ENCODE measurements around the gene CEP131.

The CEP131 gene

GRCh38 chr17:81239714-81240555 is 17.2 kb upstream of the CEP131 start:
- no peaks in the 10 kb centered on the region for H3K9me3 Mint-ChIP-seq
- H3K4me1 Mint-ChIP-seq: peaks cover 19% of the 10 kb centered on the region
- H3K27ac Mint-ChIP-seq: peak overlapping the region; percentile 68 to 86 (median 84)
- peak overlapping the region; percentile 91 to 95 (median 95) for H3K4me3 Mint-ChIP-seq
- H3K27me3 Mint-ChIP-seq (ENCODE audit: low read depth): no peaks in the 10 kb centered on the region
- TF ChIP-seq, protein P1, sequence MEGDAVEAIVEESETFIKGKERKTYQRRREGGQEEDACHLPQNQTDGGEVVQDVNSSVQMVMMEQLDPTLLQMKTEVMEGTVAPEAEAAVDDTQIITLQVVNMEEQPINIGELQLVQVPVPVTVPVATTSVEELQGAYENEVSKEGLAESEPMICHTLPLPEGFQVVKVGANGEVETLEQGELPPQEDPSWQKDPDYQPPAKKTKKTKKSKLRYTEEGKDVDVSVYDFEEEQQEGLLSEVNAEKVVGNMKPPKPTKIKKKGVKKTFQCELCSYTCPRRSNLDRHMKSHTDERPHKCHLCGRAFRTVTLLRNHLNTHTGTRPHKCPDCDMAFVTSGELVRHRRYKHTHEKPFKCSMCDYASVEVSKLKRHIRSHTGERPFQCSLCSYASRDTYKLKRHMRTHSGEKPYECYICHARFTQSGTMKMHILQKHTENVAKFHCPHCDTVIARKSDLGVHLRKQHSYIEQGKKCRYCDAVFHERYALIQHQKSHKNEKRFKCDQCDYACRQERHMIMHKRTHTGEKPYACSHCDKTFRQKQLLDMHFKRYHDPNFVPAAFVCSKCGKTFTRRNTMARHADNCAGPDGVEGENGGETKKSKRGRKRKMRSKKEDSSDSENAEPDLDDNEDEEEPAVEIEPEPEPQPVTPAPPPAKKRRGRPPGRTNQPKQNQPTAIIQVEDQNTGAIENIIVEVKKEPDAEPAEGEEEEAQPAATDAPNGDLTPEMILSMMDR (IDR thresholded peaks at IDR 0.05; ENCODE audit: unreplicated experiment in 3 of 3): no peak
- peaks cover 6% of the 10 kb centered on the region for H3K36me3 Mint-ChIP-seq (ENCODE audit: low read depth)

DNA sequence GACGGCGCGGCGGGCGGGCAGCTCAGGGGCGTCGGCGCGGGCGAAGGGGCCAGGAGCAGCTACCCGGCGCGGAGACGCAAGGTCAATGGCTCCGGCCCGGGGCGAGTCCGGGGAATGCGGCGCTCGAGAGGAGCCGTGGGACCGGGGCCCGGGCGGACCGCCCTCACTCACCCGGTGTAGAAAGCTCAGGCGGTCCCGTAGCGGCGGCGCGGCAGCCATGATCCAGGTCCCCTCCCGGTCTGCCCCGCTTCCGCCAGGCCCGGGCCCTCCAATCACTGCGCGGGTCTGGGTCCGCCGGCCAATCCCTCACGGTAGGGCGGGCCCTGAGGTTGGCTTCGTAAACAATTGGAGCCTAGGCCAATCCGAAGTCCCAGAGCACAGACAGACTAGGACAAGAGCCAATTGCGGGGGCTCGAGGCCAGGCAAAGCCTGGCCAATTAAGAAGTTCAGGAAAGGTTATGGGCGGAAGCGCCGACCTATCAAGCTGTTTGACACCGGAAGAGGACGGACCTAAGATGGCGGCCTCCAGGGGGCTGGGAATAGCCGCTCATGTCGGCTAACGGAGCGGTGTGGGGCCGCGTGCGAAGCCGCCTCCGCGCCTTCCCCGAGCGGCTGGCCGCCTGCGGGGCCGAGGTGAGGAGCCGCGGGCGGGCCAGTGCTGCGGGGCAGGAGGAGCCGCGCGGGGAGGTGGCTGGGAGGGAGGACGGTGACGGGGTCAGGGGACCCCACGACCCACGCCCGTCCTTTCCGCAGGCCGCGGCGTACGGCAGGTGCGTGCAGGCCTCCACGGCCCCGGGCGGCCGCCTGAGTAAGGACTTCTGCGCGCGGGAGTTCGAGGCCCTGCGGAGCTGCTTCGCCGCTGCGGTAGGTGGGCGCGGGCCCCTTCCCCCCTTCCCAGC is 16.3 kb upstream of the CEP131 start, which contains the start of the genes NDUFAF8 and TEPSIN:
Gene NDUFAF8, plus strand, starts transcription at position 504 of the 899 bp plus-strand sequence. Its CDS starts 46 bp downstream, at position 550.
Gene TEPSIN, minus strand, starts transcription at position 241 of the 899 bp plus-strand sequence. Its CDS starts 22 bp downstream, at position 219.
- peak within 1 kb of the TSS; percentile 91 to 97 (median 95) for H3K4me3 Mint-ChIP-seq
- H3K27me3 Mint-ChIP-seq (ENCODE audit: low read depth): no peaks in the 10 kb centered on the region
- H3K36me3 Mint-ChIP-seq (ENCODE audit: low read depth): peaks cover 9% of the 10 kb centered on the region
- H3K4me1 Mint-ChIP-seq: peaks cover 16% of the 10 kb centered on the region
- TF ChIP-seq, protein P1 (IDR thresholded peaks at IDR 0.05; ENCODE audit: unreplicated experiment in 3 of 3): no peak
- peak within 1 kb of the TSS; percentile 68 to 90 (median 84) for H3K27ac Mint-ChIP-seq
- H3K9me3 Mint-ChIP-seq: no peaks in the 10 kb centered on the region

GRCh38 chr17:81238490-81238814 is 15.7 kb upstream of the CEP131 start:
- no peak overlapping the region for H3K27ac Mint-ChIP-seq
- H3K4me3 Mint-ChIP-seq: peak overlapping the region; percentile 89 to 97 (median 95)
- peaks cover 16% of the 10 kb centered on the region for H3K4me1 Mint-ChIP-seq
- TF ChIP-seq, protein P1 (IDR thresholded peaks at IDR 0.05; ENCODE audit: unreplicated experiment in 3 of 3): no peak
- peaks cover 9% of the 10 kb centered on the region for H3K36me3 Mint-ChIP-seq (ENCODE audit: low read depth)
- no peaks in the 10 kb centered on the region for H3K9me3 Mint-ChIP-seq
- no peaks in the 10 kb centered on the region for H3K27me3 Mint-ChIP-seq (ENCODE audit: low read depth)

GRCh38 chr17:81237591-81238489 is 15.1 kb upstream of the CEP131 start:
- no peaks in the 10 kb centered on the region for H3K27me3 Mint-ChIP-seq (ENCODE audit: low read depth)
- peaks cover 16% of the 10 kb centered on the region for H3K4me1 Mint-ChIP-seq
- H3K27ac Mint-ChIP-seq: no peak overlapping the region
- H3K36me3 Mint-ChIP-seq (ENCODE audit: low read depth): peaks cover 9% of the 10 kb centered on the region
- H3K9me3 Mint-ChIP-seq: no peaks in the 10 kb centered on the region
- peak overlapping the region; percentile 89 to 97 (median 95) for H3K4me3 Mint-ChIP-seq
- TF ChIP-seq, protein P1 (IDR thresholded peaks at IDR 0.05; ENCODE audit: unreplicated experiment in 3 of 3): no peak

DNA sequence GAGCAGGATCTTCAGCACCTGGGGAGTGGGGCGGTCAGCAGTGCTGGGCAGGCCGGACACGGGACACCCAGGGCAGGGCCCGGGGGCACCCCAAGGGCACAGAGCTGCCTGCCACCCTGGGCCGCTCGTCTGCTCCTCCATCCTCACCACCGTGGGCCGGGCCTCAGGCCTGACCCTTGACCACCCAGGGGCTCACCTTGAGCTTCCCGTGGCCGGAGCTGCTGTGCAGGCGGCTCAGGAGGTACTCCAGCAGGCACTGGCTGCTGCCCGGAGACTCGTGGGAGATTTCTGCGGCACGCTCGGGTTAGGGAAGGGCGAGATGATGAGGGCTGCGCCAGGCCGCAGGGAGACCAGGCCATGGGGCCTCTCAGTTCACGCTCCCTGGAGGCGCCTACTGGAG is 14.0 kb upstream of the CEP131 start:
- Mint-ChIP-seq H3K36me3 (ENCODE audit: low read depth) (peaks cover 9% of the 10 kb centered on the region), H3K27ac (no peak overlapping the region), H3K27me3 (ENCODE audit: low read depth) (no peaks in the 10 kb centered on the region), H3K9me3 (no peaks in the 10 kb centered on the region), H3K4me1 (peaks cover 16% of the 10 kb centered on the region), H3K4me3 (peak overlapping the region in 2 of 3 experiments; percentile 59 to 89)
- TF ChIP-seq, protein P1 (IDR thresholded peaks at IDR 0.05; ENCODE audit: unreplicated experiment in 3 of 3): no peak

Measured in nephron (organoid).